OCI-LY7 (cell line): ENCODE measurements around the gene TJAP1. TPM values are rescaled to one million over a fixed set of nuclear protein-coding genes. Genes with fewer than 3 reads are reported as not detected.

Source experiments
- BruUV-seq: library from RNA; stranded (reverse); fragments of 400-500 nt; replicated peaks from 2 replicates; lab custom pipeline; 2021; lab: Mats Ljungman, UMichigan
- CTCF ChIA-PET: fragments of 300-600 bp; sonication (Branson Sonifier 250); formaldehyde crosslinking; loops from one replicate; lab custom pipeline; 2022; ENCODE audit warnings: antibody characterized with exemption; ENCODE audit not compliant: unreplicated experiment; lab: Charles Lee
- POLR2A ChIA-PET: fragments of 300-600 bp; sonication (Branson Sonifier 250); formaldehyde crosslinking; loops from one replicate; lab custom pipeline; 2022; ENCODE audit warnings: antibody characterized with exemption; lab: Charles Lee
- DNase-seq: peaks from one replicate; pipeline ENCODE4 v3.0.0-alpha.2; 2015; ENCODE audit warnings: low spot score
- H2AFZ ChIP-seq: fragments of 200-600 bp; sonication (generic), shearing (Covaris generic); 2 replicates; pipeline ENCODE4 v1.6.1; 2014; ENCODE audit warnings: mild to moderate bottlenecking, antibody characterized with exemption, low read length, moderate library complexity
- H3K27ac ChIP-seq: fragments of 200-600 bp; sonication (generic); 2 replicates; pipeline ENCODE4 v1.5.1; 2014; ENCODE audit warnings: mixed run types, low read depth, mild to moderate bottlenecking, moderate library complexity, low read length, inconsistent platforms; ENCODE audit not compliant: poor library complexity, severe bottlenecking
- H3K36me3 ChIP-seq: fragments of 200-600 bp; sonication (generic); 2 replicates; pipeline ENCODE4 v1.6.1; 2014; ENCODE audit warnings: mild to moderate bottlenecking, antibody characterized with exemption, low read length, moderate library complexity, mixed read lengths; ENCODE audit not compliant: insufficient read depth
- H3K4me1 ChIP-seq: fragments of 200-600 bp; sonication (generic); 2 replicates; pipeline ENCODE4 v1.5.1; 2014; ENCODE audit warnings: mild to moderate bottlenecking, low read length; ENCODE audit not compliant: insufficient read depth, poor library complexity, severe bottlenecking
- H3K4me2 ChIP-seq: fragments of 200-600 bp; sonication (generic); 2 replicates; pipeline ENCODE4 v1.6.1; 2014; ENCODE audit warnings: mild to moderate bottlenecking, low read length
- H3K4me3 ChIP-seq: fragments of 200-600 bp; sonication (generic); 2 replicates; pipeline ENCODE4 v1.5.1; 2014; ENCODE audit warnings: mild to moderate bottlenecking, low read depth, low read length; ENCODE audit not compliant: poor library complexity, severe bottlenecking
- H3K79me2 ChIP-seq: fragments of 200-600 bp; sonication (generic); 2 replicates; pipeline ENCODE4 v1.6.1; 2016; ENCODE audit warnings: low read depth, mild to moderate bottlenecking, low read length, moderate library complexity, mixed read lengths; ENCODE audit not compliant: insufficient read depth
- H3K9me2 ChIP-seq: fragments of 200-600 bp; sonication (generic); 2 replicates; pipeline ENCODE4 v1.6.1; 2016; ENCODE audit warnings: mild to moderate bottlenecking, low read length, mixed read lengths; ENCODE audit not compliant: insufficient read depth
- H3K9me3 ChIP-seq: fragments of 200-600 bp; sonication (generic); 2 replicates; pipeline ENCODE4 v1.6.1; 2014; ENCODE audit warnings: mild to moderate bottlenecking, mixed run types, low read length, mixed read lengths
- H4K20me1 ChIP-seq: fragments of 200-600 bp; sonication (generic); 2 replicates; pipeline ENCODE4 v1.6.1; 2014; ENCODE audit warnings: mild to moderate bottlenecking, antibody characterized with exemption, low read length, moderate library complexity, mixed read lengths; ENCODE audit not compliant: insufficient read depth
- CTCF ChIP-seq: fragments of 200-600 bp; sonication (generic); conservative IDR thresholded peaks from 2 replicates; pipeline ENCODE4 v1.5.1; 2014; ENCODE audit warnings: mild to moderate bottlenecking, antibody characterized with exemption, low read length, moderate library complexity, mixed read lengths
- EZH2phosphoT487 ChIP-seq: fragments of 200-600 bp; sonication (generic); IDR thresholded peaks from 2 replicates; pipeline ENCODE4 v1.6.1; 2018; ENCODE audit warnings: low read depth, borderline replicate concordance, mild to moderate bottlenecking, mixed run types, antibody characterized with exemption, low read length, moderate library complexity, mixed read lengths
- intact Hi-C: fragments of 100-400 bp; cut with micrococcal nuclease; formaldehyde crosslinking; loops from one replicate; pipeline ENCODE4 v1.10.0; 2022; ENCODE audit not compliant: unreplicated experiment
- total RNA-seq, 2 experiments: library from RNA; depleted of rRNA in 1 of 2; stranded (reverse); fragments of >200 nt in 1 of 2; shearing (Covaris generic) in 1 of 2; gene quantifications; 2 replicates each; pipeline ENCODE4 v1.2.3, GENCODE V29; 2014 to 2022

Gene TJAP1
- total RNA-seq, 2 experiments from 2014 or later = 16.7 to 34.4 TPM

GRCh38 chr6:43444582-43444981 lies 32.8 kb upstream of the TJAP1 start:
- DNase-seq = no peak
- no TSS peak for BruUV-seq
- no peaks in the 10 kb centered on the region for H3K79me2 ChIP-seq
- no peaks in the 10 kb centered on the region for H3K4me1 ChIP-seq
- POLR2A ChIA-PET = no interaction called here
- no peak overlapping the region for H2AFZ ChIP-seq
- no peak overlapping the region for H3K4me3 ChIP-seq
- H3K4me2 ChIP-seq = no peak overlapping the region
- H3K36me3 ChIP-seq = peaks cover 41% of the 10 kb centered on the region; the same call in 1 of the 2 replicates
- no peak for TF ChIP-seq EZH2phosphoT487
- no peaks in the 10 kb centered on the region for H3K9me2 ChIP-seq
- no peaks in the 10 kb centered on the region for H3K9me3 ChIP-seq
- CTCF ChIA-PET = no interaction called here
- no peak overlapping the region for H3K27ac ChIP-seq
- intact Hi-C loops = no loop called here
- H4K20me1 ChIP-seq = no peaks in the 10 kb centered on the region

- POLR2A ChIA-PET = no interaction called here
Observed at GRCh38 chr6:43445576-43445975, 31.8 kb upstream of the TJAP1 start.

DNA sequence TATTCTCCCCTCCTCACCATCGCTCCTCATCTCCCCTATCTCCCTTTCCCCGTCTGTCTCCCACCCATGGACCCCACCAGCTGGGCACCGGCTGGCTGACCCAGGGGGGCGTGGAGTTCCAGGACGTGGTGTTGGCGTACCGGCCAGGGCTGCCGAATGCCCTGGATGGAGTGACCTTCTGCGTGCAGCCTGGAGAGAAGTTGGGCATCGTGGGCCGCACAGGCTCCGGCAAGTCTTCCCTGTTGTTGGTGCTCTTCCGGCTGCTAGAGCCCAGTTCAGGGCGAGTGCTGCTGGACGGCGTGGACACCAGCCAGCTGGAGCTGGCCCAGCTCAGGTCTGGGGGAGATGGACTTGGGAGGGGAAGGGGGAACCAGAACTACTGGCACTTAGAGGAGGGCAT lies 29.8 kb upstream of the TJAP1 start:
- no TSS peak for BruUV-seq
- ChIA-PET POLR2A (no interaction called here), CTCF (no interaction called here)
- Histone ChIP-seq H3K27ac (no peak overlapping the region), H3K36me3 (peaks cover 55% of the 10 kb centered on the region; the same call in 1 of the 2 replicates), H3K9me2 (no peaks in the 10 kb centered on the region), H2AFZ (no peak overlapping the region), H3K9me3 (no peaks in the 10 kb centered on the region), H3K4me3 (no peak overlapping the region), H4K20me1 (no peaks in the 10 kb centered on the region), H3K4me1 (no peaks in the 10 kb centered on the region), H3K4me2 (no peak overlapping the region), H3K79me2 (no peaks in the 10 kb centered on the region)
- intact Hi-C loops = no loop called here
- DNase-seq = no peak
- no peak for TF ChIP-seq EZH2phosphoT487
- no peak for TF ChIP-seq CTCF

More at GRCh38 chr6:43445576-43445975, 31.8 kb upstream of the TJAP1 start:
- CTCF ChIA-PET = no interaction called here
- no peak for TF ChIP-seq EZH2phosphoT487
- no peak for TF ChIP-seq CTCF
- no peak for DNase-seq
- Histone ChIP-seq H3K9me2 (no peaks in the 10 kb centered on the region), H4K20me1 (no peaks in the 10 kb centered on the region), H3K4me2 (no peak overlapping the region), H2AFZ (no peak overlapping the region), H3K4me1 (no peaks in the 10 kb centered on the region), H3K4me3 (no peak overlapping the region), H3K27ac (no peak overlapping the region), H3K36me3 (peaks cover 46% of the 10 kb centered on the region; the same call in 1 of the 2 replicates), H3K79me2 (no peaks in the 10 kb centered on the region), H3K9me3 (no peaks in the 10 kb centered on the region)
- intact Hi-C loops = no loop called here
- BruUV-seq = no TSS peak
